Epithelial cell of prostate (primary cell): Measurements from ENCODE around the gene ASCC3.
"Not testable (repeated sequence)": the region's sequence is repeated elsewhere in the genome, so short reads cannot be mapped to it uniquely, and the experiment has no call there.

Experiments used
- DNase-seq: peaks from one replicate; pipeline ENCODE4 v3.0.0-alpha.2; 2011; ENCODE audit warnings: low read depth, low spot score
- H3K27ac ChIP-seq: fragments of 450-650 bp; 2 replicates; pipeline ENCODE4 v1.5.1; 2017; ENCODE audit warnings: mild to moderate bottlenecking

The ASCC3 gene

DNA sequence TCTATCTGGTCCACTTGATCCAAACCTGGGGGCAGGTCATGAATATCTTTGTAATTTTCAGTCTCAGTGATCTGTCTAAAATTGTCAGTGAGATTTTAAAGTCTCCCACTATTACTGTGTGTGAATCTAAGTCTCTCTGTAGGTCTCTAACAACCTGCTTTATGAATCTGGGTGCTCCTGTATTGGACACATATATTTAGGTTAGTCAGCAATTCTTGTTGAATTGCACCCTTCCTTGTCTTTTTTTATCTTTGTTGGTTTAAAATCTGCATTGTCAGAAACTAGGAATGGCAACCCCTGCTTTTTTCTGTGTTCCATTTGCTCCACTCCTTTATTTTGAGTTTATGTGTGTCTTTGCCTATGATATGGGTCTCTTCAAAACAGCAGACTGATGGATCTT is 140.7 kb downstream of the ASCC3 start:
- DNase-seq, result no peak
- H3K27ac ChIP-seq, result no peak overlapping the region

DNA sequence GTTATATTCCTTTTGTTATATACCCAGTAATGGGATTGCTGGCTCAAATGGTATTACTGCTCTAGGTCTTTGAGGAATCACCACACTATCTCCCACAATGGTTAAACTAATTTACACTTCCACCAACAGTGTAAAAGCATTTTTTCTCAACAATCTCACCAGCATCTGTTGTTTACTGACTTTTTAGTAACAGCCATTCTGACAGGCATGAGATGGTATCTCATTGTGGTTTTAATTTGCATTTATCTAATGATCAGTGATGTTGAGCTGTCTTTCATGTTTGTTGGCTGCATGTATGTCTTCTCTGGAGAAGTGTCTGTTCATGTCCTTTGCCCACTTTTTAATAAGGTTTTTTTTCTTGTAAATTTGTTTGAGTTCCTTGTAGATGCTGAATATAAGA is 143.4 kb downstream of the ASCC3 start:
- DNase-seq, H3K27ac ChIP-seq: not testable (repeated sequence)

DNA sequence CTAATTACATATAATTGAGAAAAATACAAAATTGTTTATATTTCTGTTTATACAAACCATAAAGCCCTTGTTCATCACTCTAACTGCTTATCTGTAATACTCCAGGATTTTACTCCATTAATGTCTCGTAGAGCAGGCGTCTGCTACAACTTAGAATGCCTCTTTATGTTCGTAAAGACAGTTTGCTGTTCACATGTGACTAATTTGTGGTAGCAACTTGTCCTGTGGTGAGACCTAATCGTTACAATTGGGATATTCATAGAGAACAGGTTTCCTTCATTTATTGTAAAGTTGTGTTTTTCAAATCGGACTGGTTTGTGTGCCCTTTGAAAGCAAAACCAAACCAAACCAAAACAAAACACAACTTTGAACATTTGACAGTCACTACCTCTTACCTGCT is 149.7 kb downstream of the ASCC3 start:
- no peak for DNase-seq
- H3K27ac ChIP-seq, result no peak overlapping the region

GRCh38 chr6:100730001-100730980 is 150.8 kb downstream of the ASCC3 start:
- no peak for DNase-seq
- no peak overlapping the region for H3K27ac ChIP-seq

- DNase-seq, result no peak
- H3K27ac ChIP-seq, result no peak overlapping the region
Measured at GRCh38 chr6:100726666-100727065, 154.5 kb downstream of the ASCC3 start.

DNA sequence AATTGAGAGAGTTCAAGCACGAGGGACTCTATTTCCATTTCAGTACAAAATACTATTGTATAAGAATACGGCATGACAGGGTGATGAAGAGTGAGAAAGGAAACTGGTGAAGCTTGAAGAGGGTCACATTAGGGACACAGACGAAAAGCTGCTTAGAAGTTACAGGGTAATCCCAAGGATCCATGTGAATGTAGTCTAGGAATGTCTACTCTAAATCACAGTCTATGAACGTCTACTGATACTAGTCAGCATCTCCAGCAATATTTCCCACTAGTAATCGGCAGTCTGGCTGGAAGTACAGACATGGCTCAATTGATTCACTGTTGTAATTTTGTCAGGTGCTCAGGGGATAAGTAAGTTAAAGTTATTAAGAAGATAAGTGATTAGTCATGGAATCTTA is 156.4 kb downstream of the ASCC3 start:
- DNase-seq, result no peak
- no peak overlapping the region for H3K27ac ChIP-seq

GRCh38 chr6:100724222-100724621 is 156.9 kb downstream of the ASCC3 start:
- no peak for DNase-seq
- no peak overlapping the region for H3K27ac ChIP-seq

DNA sequence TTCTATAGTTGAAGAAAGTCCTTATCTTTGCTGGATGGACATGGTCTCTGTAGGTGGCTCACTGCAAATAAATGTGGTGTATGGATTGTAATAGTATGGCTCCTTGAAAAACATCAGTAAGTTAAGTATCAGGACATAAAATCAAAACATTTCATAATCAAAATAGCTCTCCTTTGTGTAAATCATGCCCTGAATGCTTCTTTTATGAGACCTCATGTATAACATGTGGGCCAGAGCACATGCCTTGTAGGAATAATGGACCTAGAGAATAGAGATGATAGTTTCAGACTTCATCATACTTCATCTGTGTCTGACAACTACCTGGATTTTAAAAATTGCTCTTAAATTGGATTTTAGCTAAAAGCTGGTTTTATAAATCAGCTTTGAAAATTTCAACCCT is 159.9 kb downstream of the ASCC3 start:
- DNase-seq, result no peak
- no peak overlapping the region for H3K27ac ChIP-seq

DNA sequence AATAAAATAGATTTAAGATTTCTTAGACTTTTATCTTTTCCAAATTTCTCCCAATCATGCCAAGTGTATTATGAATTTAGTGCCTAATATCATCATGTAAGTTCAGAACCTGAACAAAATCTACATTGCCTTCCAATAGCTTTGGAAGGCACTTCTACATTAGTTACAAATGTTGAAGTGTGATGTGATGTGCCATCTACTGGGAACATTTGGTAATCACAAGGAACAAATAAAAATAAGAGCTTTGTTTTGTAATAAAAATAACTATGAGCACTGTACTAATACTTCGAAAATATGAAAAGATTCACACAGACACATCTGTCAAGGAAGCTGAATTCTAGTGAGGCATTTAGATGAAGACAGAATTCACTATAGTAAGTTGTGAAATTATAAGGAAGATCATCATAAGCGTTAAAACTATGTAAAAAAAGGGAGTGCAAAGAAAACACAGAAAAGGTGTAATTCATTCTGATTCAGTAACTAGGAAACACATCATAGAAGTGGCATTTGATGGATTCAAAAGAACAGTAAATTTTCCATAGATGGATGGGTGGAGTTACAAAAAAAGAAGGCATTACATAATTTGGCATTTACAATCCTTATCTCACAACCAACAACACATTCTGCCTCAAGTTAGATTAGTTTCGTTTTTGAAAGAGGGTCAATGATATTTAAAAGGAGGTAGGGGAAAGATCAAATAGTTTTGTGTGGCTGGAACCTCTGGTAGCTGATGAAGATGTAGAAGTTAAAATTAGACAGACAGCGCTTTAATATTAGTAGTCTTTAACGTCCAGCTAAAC is 161.0 kb downstream of the ASCC3 start:
- DNase-seq, result no peak
- no peak overlapping the region for H3K27ac ChIP-seq

GRCh38 chr6:100712997-100713396 is 168.1 kb downstream of the ASCC3 start:
- DNase-seq, result no peak
- no peak overlapping the region for H3K27ac ChIP-seq

GRCh38 chr6:100706491-100706890 is 174.6 kb downstream of the ASCC3 start:
- no peak for DNase-seq
- H3K27ac ChIP-seq, result no peak overlapping the region

GRCh38 chr6:100704961-100705360 is 176.2 kb downstream of the ASCC3 start:
- no peak for DNase-seq

DNA sequence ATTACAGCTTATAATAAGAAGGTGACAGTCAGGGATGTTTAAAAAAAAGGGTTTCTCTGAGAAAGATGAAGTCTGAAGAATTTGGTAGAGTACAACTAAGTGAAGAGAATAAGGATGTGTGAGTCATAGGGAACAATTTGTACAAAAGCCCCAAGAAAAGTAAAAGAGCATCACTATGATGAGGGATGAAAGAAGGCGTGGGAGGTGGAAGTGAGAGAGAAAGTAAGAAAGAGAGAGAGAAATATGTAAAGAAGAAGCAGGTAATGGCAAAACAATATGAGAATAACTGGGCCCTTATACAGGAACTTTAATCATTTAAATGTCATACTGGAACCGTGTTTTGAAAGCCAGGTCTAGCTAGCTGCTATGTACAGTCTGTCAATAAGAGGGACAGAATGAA is 179.4 kb downstream of the ASCC3 start:
- DNase-seq, result no peak

More at GRCh38 chr6:100704961-100705360, 176.2 kb downstream of the ASCC3 start:
- H3K27ac ChIP-seq, result no peak overlapping the region

DNA sequence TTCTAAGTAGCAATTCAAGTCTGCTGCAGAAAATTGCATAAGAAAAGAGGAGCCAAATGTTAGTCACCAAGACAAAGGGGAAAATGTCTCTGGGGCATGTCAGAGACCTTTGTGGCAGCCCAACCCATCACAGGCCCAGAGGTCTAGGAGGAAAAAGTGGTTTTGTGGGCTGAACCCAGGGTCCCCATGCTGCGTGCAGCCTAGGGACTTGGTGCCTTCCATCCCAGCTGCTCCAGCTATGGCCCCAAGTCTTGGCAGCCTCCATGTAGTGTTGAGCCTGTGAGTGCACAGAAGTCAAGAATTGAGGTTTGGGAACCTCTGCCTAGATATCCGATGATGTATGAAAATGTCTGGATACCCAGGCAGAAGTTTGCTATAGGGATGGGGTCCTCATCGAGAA is 181.1 kb downstream of the ASCC3 start:
- H3K27ac ChIP-seq, result no peak overlapping the region

More for the DNA sequence above, 179.4 kb downstream of the ASCC3 start:
- no peak overlapping the region for H3K27ac ChIP-seq

GRCh38 chr6:100695445-100695844 is 185.7 kb downstream of the ASCC3 start:
- DNase-seq, result no peak
- no peak overlapping the region for H3K27ac ChIP-seq

More for the DNA sequence above, 181.1 kb downstream of the ASCC3 start:
- no peak for DNase-seq

DNA sequence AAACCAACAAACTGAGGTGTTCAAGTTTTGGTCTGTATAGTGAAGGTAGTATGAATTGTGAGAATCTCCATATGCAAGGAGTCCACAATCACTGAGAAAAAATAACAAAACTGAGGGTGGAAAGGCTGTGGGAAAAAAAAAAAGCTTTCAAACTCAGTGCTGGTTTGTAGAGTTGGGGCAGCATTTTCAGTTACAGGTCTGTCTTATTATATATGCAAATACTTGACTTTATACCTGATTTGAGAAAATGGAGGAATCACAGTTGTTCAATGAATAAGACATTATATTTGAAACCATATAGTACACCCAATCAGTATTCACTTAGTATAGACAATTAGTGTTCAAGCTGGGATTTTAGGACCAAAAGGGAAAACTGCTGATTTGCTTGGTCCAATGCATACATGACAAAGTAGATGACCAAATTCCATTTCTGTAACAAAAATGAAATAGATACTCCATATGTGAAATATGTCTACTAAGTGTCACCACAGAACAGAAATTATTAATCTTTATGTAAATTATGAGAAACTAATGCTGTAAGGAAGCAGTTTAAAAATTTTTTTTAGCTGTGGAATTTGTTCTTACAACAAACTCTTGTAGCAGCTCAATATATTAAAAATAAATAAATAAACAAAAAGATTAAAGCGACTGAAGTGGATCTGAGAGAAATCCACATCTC is 187.7 kb downstream of the ASCC3 start:
- DNase-seq, result no peak
- no peak overlapping the region for H3K27ac ChIP-seq

- no peak overlapping the region for H3K27ac ChIP-seq
- DNase-seq, result no peak
Measured at GRCh38 chr6:100691972-100692371, 189.2 kb downstream of the ASCC3 start.

DNA sequence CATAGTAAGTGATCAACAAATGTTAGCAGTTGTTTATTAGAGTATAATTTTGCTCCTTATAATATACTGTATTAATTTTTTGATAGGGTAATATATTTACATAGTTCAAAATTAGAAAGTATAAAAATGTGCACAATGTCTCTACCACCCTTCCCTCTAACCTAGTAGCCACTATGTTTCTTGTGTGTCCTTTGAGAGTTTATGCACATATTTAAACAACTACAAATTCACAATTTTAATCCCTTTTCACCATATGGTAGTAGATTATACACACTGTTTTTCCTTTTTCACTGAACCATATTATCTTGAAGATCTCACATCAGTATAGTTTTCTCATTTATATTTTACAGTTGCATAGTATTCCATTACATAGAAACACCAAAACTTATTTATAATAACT is 194.9 kb downstream of the ASCC3 start:
- DNase-seq, result no peak

GRCh38 chr6:100685747-100686146 is 195.4 kb downstream of the ASCC3 start:
- no peak overlapping the region for H3K27ac ChIP-seq
- DNase-seq, result no peak

More for the DNA sequence above, 194.9 kb downstream of the ASCC3 start:
- no peak overlapping the region for H3K27ac ChIP-seq

DNA sequence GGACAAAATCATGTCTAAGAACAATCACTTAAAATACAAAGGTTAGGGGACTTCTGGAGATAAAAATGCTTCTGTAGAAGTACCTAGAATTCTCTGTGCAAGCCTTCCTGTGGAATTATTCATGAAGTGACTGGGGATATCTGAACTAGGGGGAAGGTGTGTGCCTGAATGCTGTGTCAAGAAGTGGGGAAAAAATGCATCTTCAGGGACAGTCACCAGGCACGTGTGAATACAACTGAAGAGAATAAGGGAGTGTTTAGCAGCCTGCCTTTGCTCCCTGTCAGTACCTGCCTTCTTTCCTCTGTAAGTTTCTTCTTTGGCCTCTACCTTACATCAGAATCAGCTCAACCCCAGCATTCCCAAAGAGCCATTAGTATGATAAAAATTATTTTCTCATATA is 201.0 kb downstream of the ASCC3 start:
- no peak overlapping the region for H3K27ac ChIP-seq
- no peak for DNase-seq

DNA sequence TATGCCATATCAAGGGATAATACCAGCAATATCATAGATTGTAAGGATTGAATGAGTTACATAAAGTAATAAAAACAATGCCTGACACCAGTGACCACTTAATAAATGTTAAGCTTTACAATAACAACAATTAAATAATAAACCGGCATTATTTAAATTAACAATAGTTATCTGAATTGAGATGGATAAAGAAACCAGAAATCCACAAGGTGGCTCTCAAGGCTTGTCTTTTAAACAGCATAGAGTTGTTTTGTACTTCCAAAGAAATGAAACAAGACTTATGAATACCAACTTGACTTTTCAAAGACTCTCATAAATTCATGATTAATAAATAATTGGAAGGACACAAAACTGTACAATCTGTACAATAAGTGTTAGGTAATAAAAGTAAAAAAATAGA is 203.1 kb downstream of the ASCC3 start:
- no peak overlapping the region for H3K27ac ChIP-seq
- DNase-seq, result no peak
